ENCODE measurements around the gene FCHSD2.

The FCHSD2 gene

DNA sequence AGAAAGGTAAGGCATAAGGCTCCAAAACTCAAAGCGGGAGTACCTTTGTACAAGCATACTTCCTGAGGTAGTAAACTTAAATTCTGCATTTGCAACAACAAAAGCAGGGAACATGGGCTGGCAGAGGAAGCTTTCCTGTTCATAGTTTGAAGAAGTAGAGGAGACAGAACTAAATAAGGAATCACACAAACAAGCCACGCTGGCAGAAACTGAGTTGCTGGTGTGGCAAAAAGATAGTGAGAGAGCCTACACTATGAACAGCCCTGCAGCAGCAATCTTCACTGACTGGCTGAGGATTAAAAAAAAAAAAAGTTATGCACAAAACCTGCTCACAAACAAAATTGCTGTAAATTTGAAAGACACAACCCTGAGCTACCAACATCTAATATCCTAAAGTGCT lies 46.5 kb downstream of the FCHSD2 start:
- TF ChIP-seq REST (IDR thresholded peaks at IDR 0.05; ENCODE audit: insufficient read depth in 1 of 2, low read depth in 2 of 2, low read length in 2 of 2) (no peak), SIN3A (IDR thresholded peaks at IDR 0.05; ENCODE audit: borderline replicate concordance, insufficient read depth, low read length) (no peak), POLR2AphosphoS5 (IDR thresholded peaks at IDR 0.05; ENCODE audit: low read depth, low read length) (no peak), FOXP2 (optimal IDR thresholded peaks at IDR 0.05; ENCODE audit: borderline replicate concordance, extremely low read depth, extremely low read length, insufficient read depth) (no peak), TAF1 (IDR thresholded peaks at IDR 0.05; ENCODE audit: borderline replicate concordance, insufficient read depth, low read length) (no peak)

DNA sequence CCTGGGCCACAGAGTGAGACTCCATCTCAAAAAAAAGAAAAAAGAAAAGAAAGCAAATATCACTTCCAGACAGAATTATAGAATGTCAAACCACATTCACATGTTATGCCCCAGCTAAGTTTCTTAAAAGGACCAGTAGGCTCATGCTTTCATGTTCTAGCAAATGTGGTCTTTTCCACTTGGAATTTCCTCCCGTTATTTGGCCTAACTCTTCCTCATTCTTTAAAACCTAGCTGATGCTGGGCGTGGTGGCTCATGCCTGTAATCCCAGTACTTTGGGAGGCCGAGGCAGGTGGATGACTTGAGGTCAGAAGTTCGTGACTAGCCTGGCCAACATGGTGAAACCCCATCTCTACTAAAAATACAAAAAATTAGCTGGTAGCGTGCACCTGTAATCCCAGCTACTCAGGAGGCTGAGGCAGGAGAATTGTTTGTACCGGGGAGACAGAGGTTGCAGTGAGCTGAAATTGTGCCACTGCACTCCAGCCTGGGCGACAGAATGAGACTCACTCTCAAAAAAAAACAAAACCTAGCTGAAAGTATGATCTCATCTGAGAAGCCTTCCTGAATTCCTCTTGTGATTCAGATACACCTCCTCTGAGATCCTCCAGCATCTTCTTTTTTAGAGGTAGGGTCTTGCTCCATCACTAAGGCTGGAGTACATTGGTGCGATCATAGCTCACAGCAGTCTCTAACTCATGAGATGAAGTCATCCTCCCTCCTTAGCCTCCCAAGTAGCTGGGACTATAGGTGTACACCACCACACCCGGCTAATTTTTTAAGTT lies 50.4 kb downstream of the FCHSD2 start:
- TF ChIP-seq SIN3A (IDR thresholded peaks at IDR 0.05; ENCODE audit: borderline replicate concordance, insufficient read depth, low read length) (no peak), TAF1 (IDR thresholded peaks at IDR 0.05; ENCODE audit: borderline replicate concordance, insufficient read depth, low read length) (no peak), REST (IDR thresholded peaks at IDR 0.05; ENCODE audit: insufficient read depth in 1 of 2, low read depth in 2 of 2, low read length in 2 of 2) (no peak), FOXP2 (optimal IDR thresholded peaks at IDR 0.05; ENCODE audit: borderline replicate concordance, extremely low read depth, extremely low read length, insufficient read depth) (no peak), POLR2AphosphoS5 (IDR thresholded peaks at IDR 0.05; ENCODE audit: low read depth, low read length) (no peak)

DNA sequence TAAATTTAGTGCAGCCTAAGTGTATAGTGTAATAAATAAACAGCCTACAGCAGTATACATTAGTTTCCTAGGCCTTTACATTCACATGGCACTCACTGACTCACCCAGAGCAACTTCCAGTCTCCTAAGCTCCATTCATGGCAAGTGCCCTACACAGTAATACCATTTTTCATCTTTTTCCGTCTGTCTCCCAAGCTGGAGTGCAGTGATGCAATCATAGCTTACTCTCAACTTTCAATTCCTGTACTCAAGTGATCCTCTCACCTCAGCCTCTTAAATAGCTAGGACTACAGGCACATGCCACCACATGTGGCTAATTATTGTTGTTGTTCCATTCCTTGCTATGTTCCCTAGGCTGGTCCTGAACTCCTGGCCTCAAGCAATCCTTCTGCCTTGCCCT lies 54.4 kb downstream of the FCHSD2 start:
- TF ChIP-seq SIN3A (IDR thresholded peaks at IDR 0.05; ENCODE audit: borderline replicate concordance, insufficient read depth, low read length): no peak
- no peak for TF ChIP-seq POLR2AphosphoS5 (IDR thresholded peaks at IDR 0.05; ENCODE audit: low read depth, low read length)
- no peak for TF ChIP-seq TAF1 (IDR thresholded peaks at IDR 0.05; ENCODE audit: borderline replicate concordance, insufficient read depth, low read length)
- TF ChIP-seq FOXP2 (optimal IDR thresholded peaks at IDR 0.05; ENCODE audit: borderline replicate concordance, extremely low read depth, extremely low read length, insufficient read depth): no peak
- TF ChIP-seq REST (IDR thresholded peaks at IDR 0.05; ENCODE audit: insufficient read depth in 1 of 2, low read depth in 2 of 2, low read length in 2 of 2): no peak

- TF ChIP-seq REST (IDR thresholded peaks at IDR 0.05; ENCODE audit: insufficient read depth in 1 of 2, low read depth in 2 of 2, low read length in 2 of 2) (no peak), SIN3A (IDR thresholded peaks at IDR 0.05; ENCODE audit: borderline replicate concordance, insufficient read depth, low read length) (no peak), TAF1 (IDR thresholded peaks at IDR 0.05; ENCODE audit: borderline replicate concordance, insufficient read depth, low read length) (no peak), POLR2AphosphoS5 (IDR thresholded peaks at IDR 0.05; ENCODE audit: low read depth, low read length) (no peak), FOXP2 (optimal IDR thresholded peaks at IDR 0.05; ENCODE audit: borderline replicate concordance, extremely low read depth, extremely low read length, insufficient read depth) (no peak)
These were observed 56.8 kb downstream of the FCHSD2 start for GRCh38 chr11:73085189-73085875.

Measured in PFSK-1 (cell line).